ENCODE results near the gene NUAK2.

DNA sequence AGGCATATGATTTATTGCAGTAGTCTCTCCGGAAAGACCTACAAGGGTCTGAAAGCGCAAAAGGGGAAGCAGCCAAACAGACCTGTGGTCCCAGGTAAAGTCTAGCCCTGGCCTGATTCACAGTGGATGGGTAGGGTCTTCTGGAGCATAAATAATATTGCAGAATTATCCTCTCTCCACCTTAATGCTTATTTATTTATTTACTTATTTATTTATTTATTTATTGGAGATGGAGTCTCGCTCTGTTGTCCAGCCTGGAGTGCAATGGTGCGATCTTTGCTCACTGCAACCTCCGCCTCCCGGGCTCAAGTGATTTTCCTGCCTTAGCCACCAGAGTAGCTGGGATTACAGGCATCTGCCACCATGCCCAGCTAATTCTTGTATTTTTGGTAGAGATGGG, 46.9 kb upstream of the NUAK2 start:
- TF ChIP-seq, protein P1, sequence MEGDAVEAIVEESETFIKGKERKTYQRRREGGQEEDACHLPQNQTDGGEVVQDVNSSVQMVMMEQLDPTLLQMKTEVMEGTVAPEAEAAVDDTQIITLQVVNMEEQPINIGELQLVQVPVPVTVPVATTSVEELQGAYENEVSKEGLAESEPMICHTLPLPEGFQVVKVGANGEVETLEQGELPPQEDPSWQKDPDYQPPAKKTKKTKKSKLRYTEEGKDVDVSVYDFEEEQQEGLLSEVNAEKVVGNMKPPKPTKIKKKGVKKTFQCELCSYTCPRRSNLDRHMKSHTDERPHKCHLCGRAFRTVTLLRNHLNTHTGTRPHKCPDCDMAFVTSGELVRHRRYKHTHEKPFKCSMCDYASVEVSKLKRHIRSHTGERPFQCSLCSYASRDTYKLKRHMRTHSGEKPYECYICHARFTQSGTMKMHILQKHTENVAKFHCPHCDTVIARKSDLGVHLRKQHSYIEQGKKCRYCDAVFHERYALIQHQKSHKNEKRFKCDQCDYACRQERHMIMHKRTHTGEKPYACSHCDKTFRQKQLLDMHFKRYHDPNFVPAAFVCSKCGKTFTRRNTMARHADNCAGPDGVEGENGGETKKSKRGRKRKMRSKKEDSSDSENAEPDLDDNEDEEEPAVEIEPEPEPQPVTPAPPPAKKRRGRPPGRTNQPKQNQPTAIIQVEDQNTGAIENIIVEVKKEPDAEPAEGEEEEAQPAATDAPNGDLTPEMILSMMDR (conservative IDR thresholded peaks at IDR 0.05) = no peak
- no peak for TF ChIP-seq EZH2 (IDR thresholded peaks at IDR 0.05; ENCODE audit: low read depth)

All from PC-9 (cell line).